GM18499 (cell line): ENCODE data around the gene PTPN13.
A peak's percentile ranks its signal among the peaks of the same experiment; 100 is the strongest.

ENCODE experiments used
- ATAC-seq: cut with Tn5 transposase; IDR thresholded peaks from one replicate; pipeline ENCODE4 v1.9.1; 2021; ENCODE audit warnings: moderate number of reproducible peaks; ENCODE audit not compliant: insufficient read depth, unreplicated experiment

The PTPN13 gene

DNA sequence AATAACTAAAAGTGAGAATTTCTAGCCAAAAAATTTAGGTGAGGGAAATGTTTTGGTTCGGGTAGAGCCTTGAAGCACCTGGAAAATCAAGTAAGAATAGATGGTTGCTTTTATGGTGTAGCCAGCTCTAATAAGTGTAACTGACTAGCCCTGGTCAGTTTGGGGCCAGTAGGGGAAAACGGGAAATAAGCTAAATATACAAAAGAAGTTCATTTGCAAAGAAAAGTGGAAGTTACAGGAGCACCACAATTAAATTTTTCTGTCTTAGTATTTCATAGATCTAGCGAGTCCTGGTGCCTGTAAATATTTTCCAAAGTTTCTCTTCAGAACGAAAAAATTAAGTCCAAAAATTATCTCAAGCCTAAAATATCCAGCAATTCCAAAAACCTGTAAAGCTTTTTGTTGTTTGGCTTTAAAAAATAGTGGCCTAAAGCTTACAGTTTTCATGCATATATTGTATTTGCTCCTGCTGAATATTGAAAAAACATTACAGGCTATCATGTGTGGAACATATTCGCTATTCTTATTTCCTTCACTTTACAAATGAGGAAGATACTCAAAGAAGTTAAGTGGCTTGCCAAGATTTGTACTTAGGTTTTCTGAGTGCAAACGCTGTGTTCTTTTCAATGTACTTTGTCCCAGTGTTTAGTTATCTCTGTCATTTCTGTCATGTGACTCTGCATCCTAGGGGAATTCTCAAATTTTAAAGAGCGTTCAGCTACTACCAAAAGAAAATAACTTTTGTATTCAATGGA is 7.3 kb upstream of the PTPN13 start:
- ATAC-seq, result no peak

- ATAC-seq, result no peak
Measured at GRCh38 chr4:86587381-86588140, 6.6 kb upstream of the PTPN13 start.

GRCh38 chr4:86592553-86593249 is 1.4 kb upstream of the PTPN13 start:
- no peak for ATAC-seq

DNA sequence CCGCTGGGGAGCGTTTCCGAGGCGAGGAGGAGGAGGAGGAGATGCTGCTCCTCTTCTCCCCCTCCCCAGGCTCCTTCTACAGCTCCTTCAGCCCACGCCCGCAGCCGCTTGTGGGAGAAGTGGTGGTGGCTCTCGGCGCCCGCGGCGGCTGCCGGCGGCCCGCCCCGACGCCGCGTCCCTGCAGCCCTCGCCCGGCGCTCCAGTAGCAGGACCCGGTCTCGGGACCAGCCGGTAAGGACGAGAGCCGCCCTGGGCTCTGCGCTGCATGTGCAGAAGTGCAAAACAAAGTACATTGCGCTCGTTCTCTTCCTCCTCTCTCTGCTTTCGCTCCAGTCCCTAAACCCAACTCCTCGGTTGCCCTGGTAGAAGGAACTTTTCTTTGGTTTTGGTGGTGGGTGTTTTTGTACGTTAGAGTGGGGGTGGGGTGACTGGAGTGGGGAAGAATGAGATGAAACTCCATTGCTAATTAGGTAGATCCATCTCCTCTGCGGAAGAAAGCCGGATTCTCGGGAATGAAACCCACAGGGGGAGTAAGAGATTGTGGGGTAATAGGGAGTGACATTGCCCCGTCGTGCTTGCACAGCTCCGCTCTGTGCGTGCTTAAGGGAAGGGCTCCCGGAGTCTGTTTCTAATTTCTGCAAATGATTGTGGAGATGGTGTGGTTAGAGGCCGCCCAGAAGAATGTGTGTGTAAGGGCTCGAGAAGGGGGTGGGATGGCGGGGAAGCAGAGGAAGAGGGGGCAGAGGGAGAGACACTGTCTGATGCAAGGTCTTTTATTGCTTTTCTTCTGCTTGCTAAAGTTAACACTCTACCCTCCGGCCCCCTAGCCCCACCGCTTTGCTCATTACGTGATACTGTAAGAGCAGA is 677 bp downstream of the PTPN13 start:
- peak; percentile 6 for ATAC-seq

- ATAC-seq, result no peak
Measured at GRCh38 chr4:86595426-86595805, 1.3 kb downstream of the PTPN13 start.

DNA sequence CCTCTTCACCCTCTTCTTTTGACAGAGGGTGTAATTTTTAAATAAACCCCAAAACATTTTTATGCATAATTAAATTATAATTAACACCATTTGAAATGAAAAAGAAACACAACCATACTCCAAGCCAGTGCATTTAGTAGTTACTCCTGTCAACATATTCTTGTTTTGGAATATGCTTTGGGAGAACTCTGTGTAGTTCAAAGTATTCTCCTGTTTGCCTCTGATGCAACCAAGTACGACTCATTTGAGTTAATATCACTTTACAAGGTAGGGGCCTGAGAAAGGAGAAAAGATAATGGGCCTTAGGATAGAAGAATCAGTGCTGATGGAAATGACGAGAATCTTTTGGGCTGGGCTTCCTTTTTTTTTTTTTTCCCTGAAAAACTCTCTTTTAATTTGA is 2.7 kb downstream of the PTPN13 start:
- ATAC-seq, result no peak

GRCh38 chr4:86600007-86600653 is 6.0 kb downstream of the PTPN13 start:
- ATAC-seq, result no peak

GRCh38 chr4:86603311-86603885 is 9.3 kb downstream of the PTPN13 start:
- ATAC-seq, result no peak

DNA sequence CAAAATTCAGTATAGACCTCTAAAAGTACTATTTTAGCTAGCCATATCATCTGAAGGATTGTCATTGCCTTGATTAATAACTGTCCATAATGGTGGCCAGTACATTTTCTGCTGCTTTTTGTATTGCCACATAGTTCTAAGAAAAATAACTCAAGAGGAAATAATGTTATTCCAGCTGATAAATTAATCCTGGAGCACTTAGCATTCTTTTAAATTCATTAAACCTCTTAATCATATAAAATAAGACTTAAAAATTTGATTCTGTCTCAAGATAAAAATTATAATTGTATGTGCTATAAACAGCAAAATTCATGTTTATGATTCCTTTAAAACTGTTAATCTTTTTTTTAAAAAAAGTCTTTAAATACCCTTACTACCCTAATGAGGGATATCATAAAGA is 12.7 kb downstream of the PTPN13 start:
- ATAC-seq, result no peak

DNA sequence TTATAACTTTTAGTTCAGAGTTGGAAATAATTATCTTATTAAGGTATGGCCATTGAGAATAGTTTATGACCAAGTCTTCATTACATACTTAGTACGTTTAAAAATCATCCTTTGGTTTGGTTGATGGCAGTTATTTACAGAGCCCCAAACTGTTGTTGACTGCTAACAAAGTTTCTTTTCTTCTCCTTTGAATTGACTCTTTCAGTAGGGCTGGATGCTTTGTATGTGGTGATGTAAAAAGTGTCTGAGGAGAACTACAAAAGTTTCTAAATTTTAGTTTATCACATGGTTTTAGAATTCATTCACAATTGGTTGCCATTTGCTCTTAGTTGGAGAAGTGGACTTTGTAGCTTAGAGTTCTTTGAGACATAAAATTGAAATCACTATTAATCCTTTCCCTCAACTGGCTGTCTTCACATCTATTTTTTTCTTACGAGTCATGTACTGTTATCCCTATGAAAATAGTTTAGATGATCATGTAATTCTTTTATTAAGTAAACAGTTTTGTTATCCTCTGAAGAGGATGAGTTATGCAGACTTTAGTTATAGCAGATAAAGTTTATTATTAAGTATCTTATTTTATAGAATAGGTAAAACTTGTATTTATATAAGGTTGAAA is 14.8 kb downstream of the PTPN13 start:
- no peak for ATAC-seq

GRCh38 chr4:86611757-86612156 is 17.6 kb downstream of the PTPN13 start:
- no peak for ATAC-seq

DNA sequence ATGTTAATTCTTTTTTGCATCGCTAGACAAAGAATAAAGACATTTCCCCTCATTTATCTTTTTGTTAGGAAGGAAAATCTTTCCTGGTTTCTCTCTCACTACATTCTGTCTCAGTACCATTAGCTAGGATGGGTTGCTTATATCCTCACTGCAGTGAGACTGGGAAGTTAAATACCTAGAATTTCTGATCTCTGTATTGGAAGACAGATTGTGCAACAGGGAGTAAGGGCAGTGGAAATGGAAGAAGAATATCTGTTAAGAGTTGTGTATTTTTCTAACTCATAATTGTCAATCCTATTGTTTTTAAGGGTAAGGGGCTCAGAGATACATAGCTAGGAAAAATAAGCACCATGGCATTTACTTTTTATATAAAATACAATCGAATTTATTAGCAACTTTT is 19.6 kb downstream of the PTPN13 start:
- no peak for ATAC-seq

DNA sequence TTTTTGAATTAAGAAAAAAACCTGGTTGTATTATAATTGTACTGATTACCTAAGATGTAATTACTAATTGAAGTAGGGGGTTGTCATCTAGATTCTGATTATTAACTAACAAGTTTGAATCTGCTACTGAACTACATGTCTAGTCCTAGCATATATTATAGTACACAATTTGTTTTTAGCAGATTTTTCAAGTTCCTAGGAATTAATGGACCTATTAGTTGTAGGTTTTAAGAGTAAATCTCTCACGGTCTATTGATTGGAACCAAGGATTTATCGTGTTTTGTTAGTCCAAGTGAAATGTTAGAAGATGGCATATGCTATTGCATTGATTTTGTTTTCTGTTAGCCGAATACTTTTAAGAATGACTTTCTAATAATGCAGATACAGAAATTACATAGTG is 20.8 kb downstream of the PTPN13 start:
- no peak for ATAC-seq

- no peak for ATAC-seq
Measured at GRCh38 chr4:86615501-86615900, 21.4 kb downstream of the PTPN13 start.

DNA sequence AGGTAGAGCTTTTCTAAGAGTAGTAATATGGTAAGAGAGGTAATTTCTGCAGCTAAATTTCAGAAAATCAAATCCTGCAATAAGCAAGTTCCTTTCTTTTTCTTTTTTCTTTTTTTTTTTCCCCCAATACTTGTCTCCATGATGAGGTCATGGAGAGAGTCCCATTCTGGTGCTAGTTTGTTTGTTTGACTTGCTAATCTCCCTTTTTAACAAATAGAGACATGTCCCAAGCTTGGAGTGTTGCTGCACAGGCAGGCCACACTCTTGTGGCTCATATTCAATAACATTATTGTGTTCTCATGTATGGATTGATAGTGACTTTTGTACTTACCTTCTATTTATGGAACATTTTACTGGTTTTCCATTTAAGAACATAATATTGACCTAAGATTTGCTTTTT is 25.5 kb downstream of the PTPN13 start:
- no peak for ATAC-seq

GRCh38 chr4:86621435-86621834 is 27.3 kb downstream of the PTPN13 start:
- no peak for ATAC-seq

DNA sequence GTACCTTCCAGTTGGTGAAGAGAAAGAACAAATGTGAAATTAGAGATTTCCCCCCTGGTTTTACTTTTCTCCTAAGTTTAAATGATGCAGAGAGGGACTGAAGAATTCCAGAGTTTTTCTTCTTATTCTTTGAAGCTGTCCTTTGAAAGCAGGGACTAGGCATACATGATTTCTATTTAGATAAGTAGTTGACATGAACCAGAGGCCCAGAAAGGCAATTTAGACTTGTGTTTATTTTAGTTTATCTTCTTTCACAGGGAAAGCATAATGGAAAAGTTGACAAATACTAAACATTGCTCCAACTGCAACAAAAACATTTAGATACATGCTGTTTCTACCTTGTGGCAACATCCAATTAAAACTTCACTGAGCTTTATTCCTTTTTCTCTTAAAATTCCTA is 32.0 kb downstream of the PTPN13 start:
- no peak for ATAC-seq

GRCh38 chr4:86627462-86628135 is 33.5 kb downstream of the PTPN13 start:
- no peak for ATAC-seq

DNA sequence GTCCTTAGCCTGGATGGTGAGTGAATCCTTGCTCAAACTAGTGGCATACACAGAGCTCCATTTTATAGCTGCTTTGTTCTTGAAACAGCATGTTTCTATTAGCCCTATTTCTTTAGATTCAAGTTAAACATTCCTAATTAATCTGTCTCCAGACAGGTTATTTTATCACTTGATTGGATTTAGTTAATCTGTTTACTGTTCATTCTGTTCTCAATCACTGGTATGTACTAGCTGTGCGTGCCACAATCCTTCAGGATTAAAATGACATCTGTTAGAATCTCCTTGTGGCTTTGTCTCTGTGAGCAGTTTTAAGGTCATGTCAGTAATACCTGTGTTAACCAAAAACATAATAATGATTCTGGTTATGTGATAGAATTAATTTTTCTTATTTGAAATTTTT is 36.5 kb downstream of the PTPN13 start:
- ATAC-seq, result no peak
